T-helper 17 cell (primary cell): ENCODE data around the gene CEBPG. TPM values are rescaled to one million over a fixed set of nuclear protein-coding genes. Genes with fewer than 3 reads are reported as not detected.

Source experiments
- ATAC-seq: fragments of 150-1000 bp; cut with Tn5 transposase; 2 replicates; pipeline ENCODE4 v1.10.0; 2021; ENCODE audit warnings: mild to moderate bottlenecking, moderate library complexity
- DNase-seq, 3 donors: peaks; one replicate each; pipeline versions ENCODE4 v3.0.0 to v3.0.0-alpha.2; 2020 to 2021
- H3K9me3 ChIP-seq: one replicate; pipeline ENCODE4 v1.7.0; 2013; ENCODE audit warnings: low read length, mild to moderate bottlenecking; ENCODE audit not compliant: control insufficient read depth, poor library complexity, severe bottlenecking
- H3K27ac Mint-ChIP-seq: one replicate; pipeline ENCODE4 v1.8.0; 2022; ENCODE audit warnings: mild to moderate bottlenecking, moderate library complexity, mixed read lengths
- H3K27me3 Mint-ChIP-seq: one replicate; pipeline ENCODE4 v1.8.0; 2022; ENCODE audit warnings: mixed read lengths
- H3K36me3 Mint-ChIP-seq: one replicate; pipeline ENCODE4 v1.8.0; 2022; ENCODE audit warnings: low read depth, mixed read lengths
- H3K4me1 Mint-ChIP-seq: one replicate; pipeline ENCODE4 v1.8.0; 2022; ENCODE audit warnings: mild to moderate bottlenecking, mixed read lengths
- H3K4me3 Mint-ChIP-seq: one replicate; pipeline ENCODE4 v1.8.0; 2022; ENCODE audit warnings: mild to moderate bottlenecking, moderate library complexity, mixed read lengths
- total RNA-seq, 4 donors: library from RNA in 2 of 4; stranded (reverse) in 2 of 4; gene quantifications; one replicate each; pipeline ENCODE4 v1.2.3 and lab custom pipeline; 2022 to 2026

CEBPG gene
- total RNA-seq, 2 donors from 2014 or later: 17.0 to 22.0 TPM

- ATAC-seq (no peak), DNase-seq (no peak)
- no peak overlapping the region for H3K4me3 Mint-ChIP-seq
Measured at GRCh38 chr19:33396701-33397535, 23.4 kb downstream of the CEBPG start.

GRCh38 chr19:33397536-33398360, 24.2 kb downstream of the CEBPG start:
- no peak for DNase-seq
- no peaks in the 10 kb centered on the region for H3K9me3 ChIP-seq
- no peak overlapping the region for H3K4me3 Mint-ChIP-seq
- no peaks in the 10 kb centered on the region for H3K36me3 Mint-ChIP-seq
- ATAC-seq: peak; percentile 8
- H3K27me3 Mint-ChIP-seq: no peaks in the 10 kb centered on the region
- peaks cover 7% of the 10 kb centered on the region for H3K4me1 Mint-ChIP-seq
- H3K27ac Mint-ChIP-seq: no peak overlapping the region

More at GRCh38 chr19:33396701-33397535, 23.4 kb downstream of the CEBPG start:
- H3K36me3 Mint-ChIP-seq: no peaks in the 10 kb centered on the region
- no peak overlapping the region for H3K27ac Mint-ChIP-seq
- peaks cover 7% of the 10 kb centered on the region for H3K4me1 Mint-ChIP-seq
- no peaks in the 10 kb centered on the region for H3K9me3 ChIP-seq
- H3K27me3 Mint-ChIP-seq: no peaks in the 10 kb centered on the region

- H3K4me1 Mint-ChIP-seq: peaks cover 7% of the 10 kb centered on the region
- H3K36me3 Mint-ChIP-seq: no peaks in the 10 kb centered on the region
- H3K4me3 Mint-ChIP-seq: no peak overlapping the region
- ATAC-seq (no peak), DNase-seq (no peak)
- peak overlapping the region; percentile 67 for H3K27ac Mint-ChIP-seq
- no peaks in the 10 kb centered on the region for H3K9me3 ChIP-seq
- no peaks in the 10 kb centered on the region for H3K27me3 Mint-ChIP-seq
Measured at GRCh38 chr19:33398361-33399060, 25.0 kb downstream of the CEBPG start.

GRCh38 chr19:33399081-33399744, 25.7 kb downstream of the CEBPG start:
- no peak for DNase-seq

GRCh38 chr19:33399745-33400681, 26.5 kb downstream of the CEBPG start:
- DNase-seq: no peak
- Mint-ChIP-seq H3K27me3 (no peaks in the 10 kb centered on the region), H3K36me3 (no peaks in the 10 kb centered on the region), H3K4me1 (no peaks in the 10 kb centered on the region), H3K27ac (no peak overlapping the region), H3K4me3 (no peak overlapping the region)
- no peaks in the 10 kb centered on the region for H3K9me3 ChIP-seq
- ATAC-seq: no peak

More at GRCh38 chr19:33399081-33399744, 25.7 kb downstream of the CEBPG start:
- H3K9me3 ChIP-seq: no peaks in the 10 kb centered on the region
- no peak for ATAC-seq
- Mint-ChIP-seq H3K27me3 (no peaks in the 10 kb centered on the region), H3K4me3 (no peak overlapping the region), H3K27ac (peak overlapping the region; percentile 67), H3K36me3 (no peaks in the 10 kb centered on the region), H3K4me1 (peaks cover 3% of the 10 kb centered on the region)

GRCh38 chr19:33400856-33401682, 27.6 kb downstream of the CEBPG start:
- Mint-ChIP-seq H3K27ac (no peak overlapping the region), H3K27me3 (no peaks in the 10 kb centered on the region), H3K4me3 (no peak overlapping the region), H3K36me3 (no peaks in the 10 kb centered on the region), H3K4me1 (no peaks in the 10 kb centered on the region)
- no peak for DNase-seq
- no peaks in the 10 kb centered on the region for H3K9me3 ChIP-seq
- ATAC-seq: no peak

- no peak overlapping the region for H3K27ac Mint-ChIP-seq
- no peaks in the 10 kb centered on the region for H3K4me1 Mint-ChIP-seq
- H3K9me3 ChIP-seq: no peaks in the 10 kb centered on the region
- no peaks in the 10 kb centered on the region for H3K27me3 Mint-ChIP-seq
- no peaks in the 10 kb centered on the region for H3K36me3 Mint-ChIP-seq
- ATAC-seq (no peak), DNase-seq (no peak)
- no peak overlapping the region for H3K4me3 Mint-ChIP-seq
Measured at GRCh38 chr19:33401683-33402420, 28.3 kb downstream of the CEBPG start.

- H3K27ac Mint-ChIP-seq: no peak overlapping the region
- DNase-seq (peak in 1 of 3 donors; percentile 3), ATAC-seq (no peak)
- no peaks in the 10 kb centered on the region for H3K36me3 Mint-ChIP-seq
- no peaks in the 10 kb centered on the region for H3K4me1 Mint-ChIP-seq
- H3K27me3 Mint-ChIP-seq: no peaks in the 10 kb centered on the region
- H3K9me3 ChIP-seq: no peaks in the 10 kb centered on the region
- no peak overlapping the region for H3K4me3 Mint-ChIP-seq
Measured at GRCh38 chr19:33402421-33403220, 29.1 kb downstream of the CEBPG start.

GRCh38 chr19:33403221-33403972, 29.9 kb downstream of the CEBPG start:
- Mint-ChIP-seq H3K4me1 (no peaks in the 10 kb centered on the region), H3K27me3 (no peaks in the 10 kb centered on the region), H3K36me3 (no peaks in the 10 kb centered on the region), H3K4me3 (no peak overlapping the region), H3K27ac (no peak overlapping the region)
- no peaks in the 10 kb centered on the region for H3K9me3 ChIP-seq
- no peak for ATAC-seq
- peak in 1 of 3 donors; percentile 8 for DNase-seq

GRCh38 chr19:33403973-33404304, 30.4 kb downstream of the CEBPG start:
- H3K4me3 Mint-ChIP-seq: peak overlapping the region; percentile 45
- peak overlapping the region; percentile 29 for H3K27ac Mint-ChIP-seq

More at GRCh38 chr19:33403973-33404304, 30.4 kb downstream of the CEBPG start:
- H3K9me3 ChIP-seq: no peaks in the 10 kb centered on the region
- no peaks in the 10 kb centered on the region for H3K4me1 Mint-ChIP-seq
- H3K36me3 Mint-ChIP-seq: no peaks in the 10 kb centered on the region
- DNase-seq (no peak), ATAC-seq (no peak)
- H3K27me3 Mint-ChIP-seq: no peaks in the 10 kb centered on the region
